ENCODE results near the gene SALL1. TPM values are rescaled to one million over a fixed set of nuclear protein-coding genes. Genes with fewer than 3 reads are reported as not detected.

The SALL1 gene
- total RNA-seq, 1 donor from 2014 or later = 17.4 TPM

DNA sequence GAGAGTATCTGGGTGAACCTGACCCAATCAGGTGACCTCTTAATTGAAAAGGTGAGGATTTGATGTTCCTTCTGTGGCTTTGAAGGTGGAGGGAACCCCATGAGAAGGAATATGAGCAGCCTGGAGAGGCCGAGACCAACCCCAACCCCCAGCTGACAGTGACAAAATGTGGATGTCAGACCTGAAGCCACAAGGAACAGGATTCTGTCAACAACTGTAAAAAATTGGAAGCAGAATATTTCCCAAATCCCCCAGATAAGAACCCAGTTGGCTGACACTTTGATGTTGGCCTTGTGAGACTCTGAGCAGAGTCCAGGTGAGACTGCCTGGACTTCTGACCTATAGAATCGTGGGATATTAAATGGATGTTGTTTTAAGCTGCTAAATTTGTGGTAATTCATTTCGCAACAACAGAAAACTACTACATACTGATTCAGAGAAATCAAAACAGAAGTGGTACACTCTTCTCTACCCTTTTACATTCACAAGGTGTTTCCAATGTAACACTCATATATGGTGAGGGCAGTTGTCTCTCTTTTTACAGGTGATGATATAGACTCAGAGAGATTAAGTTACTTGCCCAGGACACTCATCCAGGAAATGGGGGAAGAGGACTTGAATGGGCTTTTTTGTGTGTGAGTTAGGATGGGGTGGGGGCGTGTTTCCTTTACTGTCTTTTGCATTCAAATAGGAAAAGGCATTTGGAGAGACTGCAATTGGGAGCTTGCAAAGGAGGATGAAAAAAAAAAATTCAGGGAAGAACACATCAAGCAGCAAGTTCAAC, 29.8 kb upstream of the SALL1 start:
- H3K4me3 ChIP-seq (ENCODE audit: low read depth, low read length) = no peak overlapping the region
- no peak for DNase-seq (ENCODE audit: low read depth)
- TF ChIP-seq, protein P1, sequence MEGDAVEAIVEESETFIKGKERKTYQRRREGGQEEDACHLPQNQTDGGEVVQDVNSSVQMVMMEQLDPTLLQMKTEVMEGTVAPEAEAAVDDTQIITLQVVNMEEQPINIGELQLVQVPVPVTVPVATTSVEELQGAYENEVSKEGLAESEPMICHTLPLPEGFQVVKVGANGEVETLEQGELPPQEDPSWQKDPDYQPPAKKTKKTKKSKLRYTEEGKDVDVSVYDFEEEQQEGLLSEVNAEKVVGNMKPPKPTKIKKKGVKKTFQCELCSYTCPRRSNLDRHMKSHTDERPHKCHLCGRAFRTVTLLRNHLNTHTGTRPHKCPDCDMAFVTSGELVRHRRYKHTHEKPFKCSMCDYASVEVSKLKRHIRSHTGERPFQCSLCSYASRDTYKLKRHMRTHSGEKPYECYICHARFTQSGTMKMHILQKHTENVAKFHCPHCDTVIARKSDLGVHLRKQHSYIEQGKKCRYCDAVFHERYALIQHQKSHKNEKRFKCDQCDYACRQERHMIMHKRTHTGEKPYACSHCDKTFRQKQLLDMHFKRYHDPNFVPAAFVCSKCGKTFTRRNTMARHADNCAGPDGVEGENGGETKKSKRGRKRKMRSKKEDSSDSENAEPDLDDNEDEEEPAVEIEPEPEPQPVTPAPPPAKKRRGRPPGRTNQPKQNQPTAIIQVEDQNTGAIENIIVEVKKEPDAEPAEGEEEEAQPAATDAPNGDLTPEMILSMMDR (conservative IDR thresholded peaks at IDR 0.05; ENCODE audit: low read depth, low read length) = no peak

DNA sequence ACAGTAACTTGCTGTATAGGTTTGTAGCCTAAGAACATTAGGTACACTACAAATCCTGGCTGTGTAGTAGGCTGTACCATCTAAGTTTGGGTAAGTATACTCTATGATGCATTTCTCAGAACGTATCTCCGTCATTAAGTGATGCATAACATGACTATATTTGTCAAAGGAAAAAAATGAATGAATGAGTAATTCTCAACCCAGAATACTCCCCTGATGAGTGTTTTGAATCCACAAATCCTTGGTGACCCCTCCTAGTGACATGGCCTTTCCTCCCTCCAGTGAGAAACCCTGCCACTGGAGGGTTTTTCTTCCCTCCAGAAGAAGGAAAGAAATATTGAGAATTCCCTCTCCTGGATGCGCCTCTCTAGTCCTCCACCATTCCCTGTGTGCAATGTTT, 24.0 kb upstream of the SALL1 start:
- TF ChIP-seq, protein P1 (conservative IDR thresholded peaks at IDR 0.05; ENCODE audit: low read depth, low read length) = no peak
- H3K4me3 ChIP-seq (ENCODE audit: low read depth, low read length) = no peak overlapping the region
- no peak for DNase-seq (ENCODE audit: low read depth)

DNA sequence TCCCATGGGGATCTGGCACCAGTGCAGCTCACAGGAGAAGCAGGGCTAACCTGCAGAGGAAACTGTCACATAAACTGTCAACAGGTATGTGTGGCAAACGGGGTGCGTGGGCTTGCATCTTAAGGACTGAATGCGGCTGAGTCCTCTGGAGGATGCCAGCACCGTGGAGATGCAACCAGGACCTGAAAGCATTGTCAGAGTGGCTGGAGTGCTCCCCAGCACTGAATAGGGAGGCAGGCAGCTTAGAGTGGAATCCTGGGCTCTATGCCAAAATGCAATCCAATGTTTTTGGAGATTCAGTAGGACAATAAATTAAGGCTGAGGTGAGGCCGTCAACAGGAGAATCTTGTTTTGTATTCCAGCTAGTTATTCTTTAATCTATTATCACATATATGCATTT, 21.3 kb upstream of the SALL1 start:
- TF ChIP-seq, protein P1 (conservative IDR thresholded peaks at IDR 0.05; ENCODE audit: low read depth, low read length) = no peak

DNA sequence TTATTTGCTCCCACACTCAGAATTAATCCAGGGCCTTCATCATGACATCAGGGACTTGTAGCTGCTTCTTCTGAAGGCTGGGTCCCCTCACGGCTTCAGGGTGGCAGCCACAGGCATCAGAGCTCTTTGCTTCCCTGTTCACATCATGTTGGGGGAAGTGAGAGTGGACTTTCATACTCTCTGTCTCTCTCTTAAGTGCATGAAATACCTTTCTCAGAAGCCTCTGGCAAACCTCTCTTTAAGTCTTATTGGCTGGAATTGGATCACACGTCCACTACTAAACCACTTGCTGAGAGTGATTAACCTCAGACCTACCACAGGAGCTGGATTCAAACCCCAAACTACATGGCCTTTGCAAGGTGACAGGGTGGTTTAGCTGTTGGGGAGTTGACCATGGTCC, 17.7 kb upstream of the SALL1 start:
- no peak for DNase-seq (ENCODE audit: low read depth)
- H3K4me3 ChIP-seq (ENCODE audit: low read depth, low read length) = no peak overlapping the region
- TF ChIP-seq, protein P1 (conservative IDR thresholded peaks at IDR 0.05; ENCODE audit: low read depth, low read length) = no peak

More for the DNA sequence above, 21.3 kb upstream of the SALL1 start:
- no peak for DNase-seq (ENCODE audit: low read depth)
- no peak overlapping the region for H3K4me3 ChIP-seq (ENCODE audit: low read depth, low read length)

DNA sequence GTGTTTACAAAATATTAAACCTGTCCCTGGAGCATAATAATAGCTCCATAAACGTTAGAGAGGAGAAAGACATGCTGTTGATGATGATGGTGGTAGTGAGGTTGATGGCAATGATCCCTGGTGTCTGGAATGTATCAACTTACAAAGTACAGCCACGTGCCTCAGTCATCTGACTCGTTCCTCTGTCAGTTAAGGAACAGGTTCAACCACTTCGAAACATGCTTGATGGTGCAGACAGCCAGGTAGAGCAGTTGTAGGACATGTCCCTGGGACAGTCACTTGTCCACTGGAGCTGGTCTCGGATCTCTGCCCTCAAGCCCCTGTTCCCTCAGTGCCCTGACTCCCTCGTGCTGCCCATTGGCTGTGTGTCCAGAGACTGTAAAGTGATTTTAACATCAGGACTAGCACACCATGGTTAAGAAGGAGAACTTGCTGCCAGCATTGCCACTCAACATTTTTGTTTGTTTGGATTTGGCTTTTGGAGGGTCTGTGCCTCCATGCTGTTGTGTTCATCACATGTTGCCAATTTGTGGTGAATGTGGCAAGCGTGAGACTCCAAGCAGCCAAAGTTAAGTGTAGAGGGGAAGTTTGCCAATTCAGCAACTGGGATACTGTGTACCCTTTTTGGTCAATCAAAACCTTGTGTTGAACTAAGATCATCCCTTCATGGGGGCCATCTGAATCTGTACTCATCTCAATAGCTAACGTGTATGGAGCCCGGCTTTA, 16.3 kb upstream of the SALL1 start:
- DNase-seq (ENCODE audit: low read depth) = no peak
- no peak overlapping the region for H3K4me3 ChIP-seq (ENCODE audit: low read depth, low read length)
- TF ChIP-seq, protein P1 (conservative IDR thresholded peaks at IDR 0.05; ENCODE audit: low read depth, low read length) = no peak

DNA sequence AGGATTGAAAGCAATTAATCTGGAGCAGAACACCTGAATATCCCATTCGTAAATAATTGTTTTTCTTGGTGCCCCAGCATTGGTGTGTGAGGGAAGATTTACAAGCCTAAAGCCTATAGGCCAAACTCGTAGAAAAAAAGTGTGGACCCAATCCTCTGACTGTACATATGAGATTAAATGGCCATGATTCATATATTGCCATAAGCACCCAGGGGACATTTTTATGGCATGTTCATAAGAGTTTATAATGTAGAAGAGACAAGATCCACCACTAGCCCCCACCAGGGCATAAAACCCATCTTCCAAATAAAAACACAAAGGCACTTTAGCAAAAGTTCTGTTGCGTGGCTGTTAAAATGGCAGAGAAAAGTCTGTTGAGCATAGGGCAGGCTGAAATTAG, 15.5 kb upstream of the SALL1 start:
- DNase-seq (ENCODE audit: low read depth) = no peak
- TF ChIP-seq, protein P1 (conservative IDR thresholded peaks at IDR 0.05; ENCODE audit: low read depth, low read length) = no peak
- H3K4me3 ChIP-seq (ENCODE audit: low read depth, low read length) = no peak overlapping the region
